WTC11 (cell line): Measurements from ENCODE around the gene TBC1D19. TPM values are rescaled to one million over a fixed set of nuclear protein-coding genes. Genes with fewer than 3 reads are reported as not detected.

Experiments used
- ATAC-seq: fragments of 200-7000 bp; cut with Tn5 transposase; 2 replicates; pipeline ENCODE4 v1.10.0; 2021; ENCODE audit warnings: mild to moderate bottlenecking, moderate library complexity
- CTCF ChIA-PET: fragments of 300-600 bp; sonication (Branson Sonifier 250); formaldehyde crosslinking; loops from one replicate; lab custom pipeline; 2021; ENCODE audit warnings: antibody characterized with exemption; lab: Charles Lee
- POLR2A ChIA-PET: fragments of 350-600 bp; sonication (Branson Sonifier 250); formaldehyde crosslinking; loops from one replicate; lab custom pipeline; 2021; ENCODE audit warnings: antibody characterized with exemption; lab: Charles Lee
- DNase-seq: peaks from one replicate; pipeline ENCODE4 v3.0.0; 2021; ENCODE audit warnings: low spot score
- H3K27ac Mint-ChIP-seq: 2 replicates; pipeline ENCODE4 v1.8.0; 2021; ENCODE audit warnings: mixed read lengths
- H3K27me3 Mint-ChIP-seq: 2 replicates; pipeline ENCODE4 v1.8.0; 2021; ENCODE audit warnings: low read depth, mild to moderate bottlenecking, moderate library complexity, mixed read lengths
- H3K36me3 Mint-ChIP-seq: 2 replicates; pipeline ENCODE4 v1.8.0; 2021; ENCODE audit warnings: mixed read lengths
- H3K4me1 Mint-ChIP-seq: 2 replicates; pipeline ENCODE4 v1.8.0; 2022; ENCODE audit warnings: mixed read lengths
- H3K4me3 Mint-ChIP-seq: 2 replicates; pipeline ENCODE4 v1.8.0; 2021; ENCODE audit warnings: mild to moderate bottlenecking, moderate library complexity, mixed read lengths
- H3K9me3 Mint-ChIP-seq: 2 replicates; pipeline ENCODE4 v1.8.0; 2021; ENCODE audit warnings: mixed read lengths
- CREM ChIP-seq: sonication (generic); formaldehyde crosslinking; IDR thresholded peaks from 2 replicates; pipeline ENCODE4 v1.8.1; 2022; ENCODE audit warnings: mild to moderate bottlenecking, missing genetic modification reagents, moderate library complexity
- ETV6 ChIP-seq: sonication (generic); formaldehyde crosslinking; IDR thresholded peaks from 2 replicates; pipeline ENCODE4 v1.8.1; 2022; ENCODE audit warnings: mild to moderate bottlenecking, missing genetic modification reagents
- FOXK1 ChIP-seq: sonication (generic); formaldehyde crosslinking; IDR thresholded peaks from 2 replicates; pipeline ENCODE4 v1.8.0; 2022; ENCODE audit warnings: mild to moderate bottlenecking, moderate library complexity, missing genetic modification reagents
- IRF2 ChIP-seq: sonication (generic); formaldehyde crosslinking; IDR thresholded peaks from 2 replicates; pipeline ENCODE4 v1.8.0; 2022; ENCODE audit warnings: low read depth, missing genetic modification reagents, borderline replicate concordance
- PRRX2 ChIP-seq: fragments of 250-450 bp; sonication (Bioruptor Pico); IDR thresholded peaks from 2 replicates; pipeline ENCODE4 v1.8.0; 2021; ENCODE audit warnings: mild to moderate bottlenecking
- RELA ChIP-seq: sonication (generic); formaldehyde crosslinking; IDR thresholded peaks from 2 replicates; pipeline ENCODE4 v1.8.1; 2022; ENCODE audit warnings: missing genetic modification reagents, mild to moderate bottlenecking, borderline replicate concordance
- SMAD4 ChIP-seq: sonication (generic); formaldehyde crosslinking; IDR thresholded peaks from 2 replicates; pipeline ENCODE4 v1.8.0; 2022; ENCODE audit warnings: mild to moderate bottlenecking, missing genetic modification reagents
- TCF7 ChIP-seq: sonication (generic); formaldehyde crosslinking; IDR thresholded peaks from 2 replicates; pipeline ENCODE4 v1.8.0; 2022; ENCODE audit warnings: mild to moderate bottlenecking, low read depth, missing genetic modification reagents, moderate library complexity
- TEAD4 ChIP-seq: sonication (generic); formaldehyde crosslinking; IDR thresholded peaks from 2 replicates; pipeline ENCODE4 v1.8.0; 2022; ENCODE audit warnings: mild to moderate bottlenecking, missing genetic modification reagents
- ZNF232 ChIP-seq: sonication (generic); formaldehyde crosslinking; IDR thresholded peaks from 2 replicates; pipeline ENCODE4 v1.8.0; 2022; ENCODE audit warnings: mild to moderate bottlenecking, missing genetic modification reagents
- ZNF396 ChIP-seq: fragments of 250-450 bp; sonication (Bioruptor Pico); IDR thresholded peaks from 2 replicates; pipeline ENCODE4 v1.8.0; 2021; ENCODE audit warnings: mild to moderate bottlenecking, moderate library complexity, borderline replicate concordance
- ZNF423 ChIP-seq: fragments of 250-450 bp; sonication (Bioruptor Pico); IDR thresholded peaks from 2 replicates; pipeline ENCODE4 v2.1.2; 2022; ENCODE audit warnings: mild to moderate bottlenecking, moderate library complexity
- total RNA-seq: library from RNA; stranded (reverse); gene quantifications from 3 replicates; pipeline ENCODE4 v1.2.3, GENCODE V29; 2021
- TF ChIP-seq, protein P1 (sequence below): fragments of 250-450 bp; sonication (Bioruptor Pico); IDR thresholded peaks from 2 replicates; pipeline ENCODE4 v1.8.0; 2021; ENCODE audit warnings: mild to moderate bottlenecking
- TF ChIP-seq, protein P2 (sequence below): sonication (generic); formaldehyde crosslinking; IDR thresholded peaks from 2 replicates; pipeline ENCODE4 v1.8.1; 2023; ENCODE audit warnings: mild to moderate bottlenecking, missing genetic modification reagents, moderate library complexity
- TF ChIP-seq, protein P3 (sequence below): fragments of 250-450 bp; sonication (Bioruptor Pico); IDR thresholded peaks from 2 replicates; pipeline ENCODE4 v1.9.0; 2021; ENCODE audit warnings: mild to moderate bottlenecking, borderline replicate concordance
- TF ChIP-seq, protein P4 (sequence below): sonication (generic); formaldehyde crosslinking; IDR thresholded peaks from 2 replicates; pipeline ENCODE4 v1.8.1; 2023; ENCODE audit warnings: mild to moderate bottlenecking, missing genetic modification reagents
- TF ChIP-seq, protein P5 (sequence below): fragments of 250-450 bp; sonication (Bioruptor Pico); IDR thresholded peaks from 2 replicates; pipeline ENCODE4 v1.9.0; 2021; ENCODE audit warnings: moderate library complexity, mild to moderate bottlenecking, inconsistent platforms, borderline replicate concordance
- TF ChIP-seq, protein P6 (sequence below): sonication (generic); formaldehyde crosslinking; IDR thresholded peaks from 2 replicates; pipeline ENCODE4 v1.8.0; 2022; ENCODE audit warnings: mild to moderate bottlenecking, missing genetic modification reagents

Gene TBC1D19
- total RNA-seq, 1 experiment from 2014 or later: 2.1 TPM

DNA sequence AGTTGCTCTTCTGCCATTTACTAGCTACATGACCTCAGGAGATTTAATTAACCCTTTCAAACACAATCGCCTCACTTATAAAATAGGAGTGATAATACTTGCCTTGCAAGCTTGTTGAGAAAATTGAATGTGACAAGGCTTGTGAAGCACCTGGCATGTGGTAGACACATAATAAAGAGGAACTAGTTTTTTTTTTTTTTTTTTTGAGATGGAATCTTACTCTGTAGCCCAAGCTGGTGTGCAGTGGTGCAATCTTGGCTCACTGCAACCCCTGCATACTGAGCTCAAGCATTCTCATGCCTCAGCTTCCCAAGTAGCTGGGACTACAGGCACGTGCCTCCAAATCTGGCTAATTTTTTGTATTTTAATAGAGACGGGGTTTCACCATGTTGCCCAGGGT lies 203.0 kb downstream of the TBC1D19 start (continued):
- TF ChIP-seq, protein P1, sequence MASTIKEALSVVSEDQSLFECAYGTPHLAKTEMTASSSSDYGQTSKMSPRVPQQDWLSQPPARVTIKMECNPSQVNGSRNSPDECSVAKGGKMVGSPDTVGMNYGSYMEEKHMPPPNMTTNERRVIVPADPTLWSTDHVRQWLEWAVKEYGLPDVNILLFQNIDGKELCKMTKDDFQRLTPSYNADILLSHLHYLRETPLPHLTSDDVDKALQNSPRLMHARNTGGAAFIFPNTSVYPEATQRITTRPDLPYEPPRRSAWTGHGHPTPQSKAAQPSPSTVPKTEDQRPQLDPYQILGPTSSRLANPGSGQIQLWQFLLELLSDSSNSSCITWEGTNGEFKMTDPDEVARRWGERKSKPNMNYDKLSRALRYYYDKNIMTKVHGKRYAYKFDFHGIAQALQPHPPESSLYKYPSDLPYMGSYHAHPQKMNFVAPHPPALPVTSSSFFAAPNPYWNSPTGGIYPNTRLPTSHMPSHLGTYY (CRISPR knock-in tag): no peak

DNA sequence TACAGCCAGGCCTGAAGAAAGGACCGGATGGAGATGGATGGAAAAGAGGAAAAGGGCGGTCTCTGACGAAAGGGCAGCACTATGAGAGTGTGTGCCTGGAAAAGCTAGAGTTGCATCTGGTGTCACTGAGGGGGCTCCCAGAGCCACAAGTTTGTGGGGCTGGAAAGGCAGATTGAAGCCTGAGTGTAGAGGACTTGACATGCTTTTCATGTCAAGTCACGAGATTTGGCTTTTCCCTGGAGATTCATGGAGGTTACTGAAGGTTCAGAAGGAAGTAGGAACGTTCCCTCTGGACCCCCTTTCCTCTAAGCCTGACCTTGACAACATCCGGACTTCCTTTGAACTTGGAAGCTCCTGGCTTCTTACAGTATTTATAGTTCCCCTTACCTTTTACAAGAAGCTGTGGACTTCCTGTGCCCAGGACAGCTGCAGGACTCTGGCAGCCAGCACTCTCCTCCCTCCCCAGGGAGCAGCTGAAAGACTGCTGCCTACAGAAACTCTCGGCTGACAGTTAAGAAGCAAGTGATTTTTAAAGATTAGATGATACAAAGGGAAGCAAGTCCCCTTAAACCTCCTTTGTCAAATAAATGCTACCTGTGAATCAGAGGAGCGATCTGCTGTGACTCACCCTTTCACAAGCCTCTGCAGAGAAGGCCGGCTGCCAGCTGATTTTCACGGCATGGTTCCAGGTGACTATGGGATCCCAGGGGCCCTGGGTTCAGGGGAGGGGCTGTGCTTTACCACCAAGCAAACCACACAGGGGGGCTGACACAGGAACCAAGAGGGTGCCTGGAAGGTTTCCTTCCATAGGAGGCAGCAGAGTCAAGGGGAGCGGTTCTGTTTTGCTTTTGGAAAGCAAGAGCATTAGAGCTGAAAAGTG lies 203.8 kb downstream of the TBC1D19 start:
- DNase-seq (peak; percentile 50), ATAC-seq (peak; percentile 88)
- Mint-ChIP-seq H3K27ac (peak overlapping the region; percentile 74; the same call in 1 of the 2 replicates), H3K36me3 (peaks cover 6% of the 10 kb centered on the region; the same call in 1 of the 2 replicates), H3K4me1 (peaks cover 15% of the 10 kb centered on the region), H3K9me3 (peaks cover 8% of the 10 kb centered on the region), H3K27me3 (no peaks in the 10 kb centered on the region), H3K4me3 (no peak overlapping the region)
- TF ChIP-seq IRF2 (CRISPR knock-in tag) (no peak), ZNF423 (CRISPR knock-in tag) (peak; percentile 98)
- POLR2A ChIA-PET: no interaction called here
- CTCF ChIA-PET: interaction anchor here (0.6 to 2.1 kb wide), 12 partner anchors 11 to 760 kb away, joined by 3 to 9 read pairs (median 4); partner anchors contain the start of gene STIM2

DNA sequence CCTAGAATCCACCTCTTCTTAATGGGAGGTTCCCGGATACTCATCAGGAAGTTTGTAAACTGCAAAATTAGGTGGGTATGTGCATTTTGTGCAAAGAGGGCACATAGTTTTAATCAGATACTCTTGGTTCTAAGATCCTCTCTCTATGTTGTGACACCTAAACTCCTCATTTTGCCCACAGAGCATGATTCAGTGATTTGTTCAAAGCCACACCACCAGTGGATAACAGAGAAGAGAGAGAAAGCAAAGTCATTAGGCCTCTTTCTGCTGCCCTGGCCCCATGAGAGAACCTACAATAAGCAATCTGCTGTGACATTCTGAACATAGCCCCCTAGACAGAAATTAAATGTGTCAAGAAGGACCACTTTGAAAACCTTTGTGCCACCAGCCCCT lies 204.5 kb downstream of the TBC1D19 start:
- DNase-seq (no peak), ATAC-seq (no peak)
- TF ChIP-seq, protein P2, sequence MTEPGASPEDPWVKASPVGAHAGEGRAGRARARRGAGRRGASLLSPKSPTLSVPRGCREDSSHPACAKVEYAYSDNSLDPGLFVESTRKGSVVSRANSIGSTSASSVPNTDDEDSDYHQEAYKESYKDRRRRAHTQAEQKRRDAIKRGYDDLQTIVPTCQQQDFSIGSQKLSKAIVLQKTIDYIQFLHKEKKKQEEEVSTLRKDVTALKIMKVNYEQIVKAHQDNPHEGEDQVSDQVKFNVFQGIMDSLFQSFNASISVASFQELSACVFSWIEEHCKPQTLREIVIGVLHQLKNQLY (CRISPR knock-in tag): no peak
- no peak for TF ChIP-seq ZNF232 (CRISPR knock-in tag)
- no peak for TF ChIP-seq RELA (CRISPR knock-in tag)
- no peak for TF ChIP-seq ETV6 (CRISPR knock-in tag)
- no peak for TF ChIP-seq CREM (CRISPR knock-in tag)
- TF ChIP-seq, protein P3, sequence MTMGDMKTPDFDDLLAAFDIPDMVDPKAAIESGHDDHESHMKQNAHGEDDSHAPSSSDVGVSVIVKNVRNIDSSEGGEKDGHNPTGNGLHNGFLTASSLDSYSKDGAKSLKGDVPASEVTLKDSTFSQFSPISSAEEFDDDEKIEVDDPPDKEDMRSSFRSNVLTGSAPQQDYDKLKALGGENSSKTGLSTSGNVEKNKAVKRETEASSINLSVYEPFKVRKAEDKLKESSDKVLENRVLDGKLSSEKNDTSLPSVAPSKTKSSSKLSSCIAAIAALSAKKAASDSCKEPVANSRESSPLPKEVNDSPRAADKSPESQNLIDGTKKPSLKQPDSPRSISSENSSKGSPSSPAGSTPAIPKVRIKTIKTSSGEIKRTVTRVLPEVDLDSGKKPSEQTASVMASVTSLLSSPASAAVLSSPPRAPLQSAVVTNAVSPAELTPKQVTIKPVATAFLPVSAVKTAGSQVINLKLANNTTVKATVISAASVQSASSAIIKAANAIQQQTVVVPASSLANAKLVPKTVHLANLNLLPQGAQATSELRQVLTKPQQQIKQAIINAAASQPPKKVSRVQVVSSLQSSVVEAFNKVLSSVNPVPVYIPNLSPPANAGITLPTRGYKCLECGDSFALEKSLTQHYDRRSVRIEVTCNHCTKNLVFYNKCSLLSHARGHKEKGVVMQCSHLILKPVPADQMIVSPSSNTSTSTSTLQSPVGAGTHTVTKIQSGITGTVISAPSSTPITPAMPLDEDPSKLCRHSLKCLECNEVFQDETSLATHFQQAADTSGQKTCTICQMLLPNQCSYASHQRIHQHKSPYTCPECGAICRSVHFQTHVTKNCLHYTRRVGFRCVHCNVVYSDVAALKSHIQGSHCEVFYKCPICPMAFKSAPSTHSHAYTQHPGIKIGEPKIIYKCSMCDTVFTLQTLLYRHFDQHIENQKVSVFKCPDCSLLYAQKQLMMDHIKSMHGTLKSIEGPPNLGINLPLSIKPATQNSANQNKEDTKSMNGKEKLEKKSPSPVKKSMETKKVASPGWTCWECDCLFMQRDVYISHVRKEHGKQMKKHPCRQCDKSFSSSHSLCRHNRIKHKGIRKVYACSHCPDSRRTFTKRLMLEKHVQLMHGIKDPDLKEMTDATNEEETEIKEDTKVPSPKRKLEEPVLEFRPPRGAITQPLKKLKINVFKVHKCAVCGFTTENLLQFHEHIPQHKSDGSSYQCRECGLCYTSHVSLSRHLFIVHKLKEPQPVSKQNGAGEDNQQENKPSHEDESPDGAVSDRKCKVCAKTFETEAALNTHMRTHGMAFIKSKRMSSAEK (CRISPR knock-in tag): no peak
- Mint-ChIP-seq H3K27me3 (no peaks in the 10 kb centered on the region), H3K9me3 (peaks cover 8% of the 10 kb centered on the region), H3K27ac (no peak overlapping the region), H3K4me3 (no peak overlapping the region), H3K4me1 (peaks cover 15% of the 10 kb centered on the region), H3K36me3 (peaks cover 6% of the 10 kb centered on the region; the same call in 1 of the 2 replicates)
- CTCF ChIA-PET: interaction anchor here (0.6 to 2.1 kb wide), 12 partner anchors 12 to 761 kb away, joined by 3 to 9 read pairs (median 4); partner anchors contain the start of gene STIM2
- POLR2A ChIA-PET: no interaction called here

DNA sequence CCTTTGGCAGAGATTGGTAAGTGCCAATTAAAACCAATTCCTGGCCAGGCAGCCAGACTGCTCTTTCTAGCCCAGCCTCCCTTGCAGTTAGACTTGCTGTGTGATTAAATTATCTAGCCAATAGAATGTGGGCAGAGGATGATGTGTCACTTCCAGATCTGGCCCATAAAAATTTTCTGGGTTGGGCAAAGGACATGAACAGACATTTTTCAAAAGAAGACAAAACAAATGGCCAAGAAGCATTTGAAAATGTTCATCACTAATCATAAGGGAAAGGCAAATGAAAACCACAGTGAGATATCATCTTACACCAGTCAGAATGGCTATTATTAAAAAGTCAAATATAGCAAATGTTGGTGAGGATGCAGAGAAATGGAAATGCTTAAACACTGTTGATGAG lies 205.3 kb downstream of the TBC1D19 start:
- Mint-ChIP-seq H3K27ac (no peak overlapping the region), H3K36me3 (peaks cover 6% of the 10 kb centered on the region; the same call in 1 of the 2 replicates), H3K4me3 (no peak overlapping the region), H3K4me1 (peaks cover 15% of the 10 kb centered on the region), H3K9me3 (peaks cover 12% of the 10 kb centered on the region), H3K27me3 (no peaks in the 10 kb centered on the region)
- TF ChIP-seq, protein P4, sequence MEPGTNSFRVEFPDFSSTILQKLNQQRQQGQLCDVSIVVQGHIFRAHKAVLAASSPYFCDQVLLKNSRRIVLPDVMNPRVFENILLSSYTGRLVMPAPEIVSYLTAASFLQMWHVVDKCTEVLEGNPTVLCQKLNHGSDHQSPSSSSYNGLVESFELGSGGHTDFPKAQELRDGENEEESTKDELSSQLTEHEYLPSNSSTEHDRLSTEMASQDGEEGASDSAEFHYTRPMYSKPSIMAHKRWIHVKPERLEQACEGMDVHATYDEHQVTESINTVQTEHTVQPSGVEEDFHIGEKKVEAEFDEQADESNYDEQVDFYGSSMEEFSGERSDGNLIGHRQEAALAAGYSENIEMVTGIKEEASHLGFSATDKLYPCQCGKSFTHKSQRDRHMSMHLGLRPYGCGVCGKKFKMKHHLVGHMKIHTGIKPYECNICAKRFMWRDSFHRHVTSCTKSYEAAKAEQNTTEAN (CRISPR knock-in tag): no peak
- TF ChIP-seq, protein P5, sequence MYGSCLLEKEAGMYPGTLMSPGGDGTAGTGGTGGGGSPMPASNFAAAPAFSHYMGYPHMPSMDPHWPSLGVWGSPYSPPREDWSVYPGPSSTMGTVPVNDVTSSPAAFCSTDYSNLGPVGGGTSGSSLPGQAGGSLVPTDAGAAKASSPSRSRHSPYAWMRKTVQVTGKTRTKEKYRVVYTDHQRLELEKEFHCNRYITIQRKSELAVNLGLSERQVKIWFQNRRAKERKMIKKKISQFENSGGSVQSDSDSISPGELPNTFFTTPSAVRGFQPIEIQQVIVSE (CRISPR knock-in tag): no peak
- TF ChIP-seq PRRX2 (CRISPR knock-in tag) (no peak), TCF7 (CRISPR knock-in tag) (no peak), SMAD4 (CRISPR knock-in tag) (no peak), FOXK1 (CRISPR knock-in tag) (no peak), ZNF396 (CRISPR knock-in tag) (no peak), TEAD4 (CRISPR knock-in tag) (no peak)
- TF ChIP-seq, protein P6, sequence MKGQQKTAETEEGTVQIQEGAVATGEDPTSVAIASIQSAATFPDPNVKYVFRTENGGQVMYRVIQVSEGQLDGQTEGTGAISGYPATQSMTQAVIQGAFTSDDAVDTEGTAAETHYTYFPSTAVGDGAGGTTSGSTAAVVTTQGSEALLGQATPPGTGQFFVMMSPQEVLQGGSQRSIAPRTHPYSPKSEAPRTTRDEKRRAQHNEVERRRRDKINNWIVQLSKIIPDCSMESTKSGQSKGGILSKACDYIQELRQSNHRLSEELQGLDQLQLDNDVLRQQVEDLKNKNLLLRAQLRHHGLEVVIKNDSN: no peak
- CTCF ChIA-PET: interaction anchor here (1.1 to 1.6 kb wide), 2 partner anchors 13 to 19 kb away, joined by 3 read pairs; no protein-coding TSS in a partner anchor
- ATAC-seq: no peak
- DNase-seq: no peak
- POLR2A ChIA-PET: no interaction called here
